ENCODE results near the gene TGFBR3L. TPM values are rescaled to one million over a fixed set of nuclear protein-coding genes. Genes with fewer than 3 reads are reported as not detected.

Gene TGFBR3L
- total and polyA plus RNA-seq, 2 of the 13 experiments (the other 11 are each of a cell fraction or from before 2014, with no cell fraction given): 0.20 to 1.0 TPM

- TF ChIP-seq CREM (IDR thresholded peaks at IDR 0.05): 0 out of 2 replicates have a peak, but pooled peaks have one; percentile 3
- TF ChIP-seq CREM (CRISPR knock-in tag; IDR thresholded peaks at IDR 0.05): no peak
- peak; percentile 95 for TF ChIP-seq MXD4 (CRISPR knock-in tag; IDR thresholded peaks at IDR 0.05)
- TF ChIP-seq ZNF12 (CRISPR knock-in tag; IDR thresholded peaks at IDR 0.05): no peak
- TF ChIP-seq POLR2G (IDR thresholded peaks at IDR 0.05; ENCODE audit: low read depth, low read length): peak; percentile 97
- TF ChIP-seq, protein P1, sequence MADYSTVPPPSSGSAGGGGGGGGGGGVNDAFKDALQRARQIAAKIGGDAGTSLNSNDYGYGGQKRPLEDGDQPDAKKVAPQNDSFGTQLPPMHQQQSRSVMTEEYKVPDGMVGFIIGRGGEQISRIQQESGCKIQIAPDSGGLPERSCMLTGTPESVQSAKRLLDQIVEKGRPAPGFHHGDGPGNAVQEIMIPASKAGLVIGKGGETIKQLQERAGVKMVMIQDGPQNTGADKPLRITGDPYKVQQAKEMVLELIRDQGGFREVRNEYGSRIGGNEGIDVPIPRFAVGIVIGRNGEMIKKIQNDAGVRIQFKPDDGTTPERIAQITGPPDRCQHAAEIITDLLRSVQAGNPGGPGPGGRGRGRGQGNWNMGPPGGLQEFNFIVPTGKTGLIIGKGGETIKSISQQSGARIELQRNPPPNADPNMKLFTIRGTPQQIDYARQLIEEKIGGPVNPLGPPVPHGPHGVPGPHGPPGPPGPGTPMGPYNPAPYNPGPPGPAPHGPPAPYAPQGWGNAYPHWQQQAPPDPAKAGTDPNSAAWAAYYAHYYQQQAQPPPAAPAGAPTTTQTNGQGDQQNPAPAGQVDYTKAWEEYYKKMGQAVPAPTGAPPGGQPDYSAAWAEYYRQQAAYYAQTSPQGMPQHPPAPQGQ (CRISPR knock-in tag; IDR thresholded peaks at IDR 0.05; ENCODE audit: borderline replicate concordance): no peak
- TF ChIP-seq NBN (conservative IDR thresholded peaks at IDR 0.05): no peak
- no peak for TF ChIP-seq MAZ (IDR thresholded peaks at IDR 0.05; ENCODE audit: borderline replicate concordance, low read depth, low read length)
- peak; percentile 64; the same call in 1 of the 2 replicates for TF ChIP-seq MAZ (CRISPR knock-in tag; IDR thresholded peaks at IDR 0.05; ENCODE audit: low read depth)
- peak; percentile 89 for TF ChIP-seq RXRA (CRISPR knock-in tag; IDR thresholded peaks at IDR 0.05)
- no peak for TF ChIP-seq TGIF2 (CRISPR knock-in tag; IDR thresholded peaks at IDR 0.05)
- TF ChIP-seq ZIK1 (CRISPR knock-in tag; IDR thresholded peaks at IDR 0.05; ENCODE audit: borderline replicate concordance, low read depth): peak; percentile 74; the same call in 1 of the 2 replicates
- no peak for TF ChIP-seq CAMTA2 (CRISPR knock-in tag; IDR thresholded peaks at IDR 0.05; ENCODE audit: borderline replicate concordance)
- TF ChIP-seq ZNF343 (CRISPR knock-in tag; IDR thresholded peaks at IDR 0.05): no peak
- peak; percentile 93 for TF ChIP-seq ZNF281 (CRISPR knock-in tag; IDR thresholded peaks at IDR 0.05; ENCODE audit: borderline replicate concordance)
- TF ChIP-seq ZNF260 (CRISPR knock-in tag; IDR thresholded peaks at IDR 0.05; ENCODE audit: borderline replicate concordance, low read depth): no peak
- TF ChIP-seq ZFP82 (CRISPR knock-in tag; IDR thresholded peaks at IDR 0.05; ENCODE audit: borderline replicate concordance): no peak
- peak; percentile 84; the same call in 1 of the 2 replicates for TF ChIP-seq ZNF224 (CRISPR knock-in tag; IDR thresholded peaks at IDR 0.05)
- peak; percentile 94 for TF ChIP-seq AGO2 (optimal IDR thresholded peaks at IDR 0.05; ENCODE audit: low read depth, low read length)
- peak; percentile 72; the same call in 1 of the 2 replicates for TF ChIP-seq AKAP8 (CRISPR knock-in tag; IDR thresholded peaks at IDR 0.05)
- no peak for TF ChIP-seq MAFK (conservative IDR thresholded peaks at IDR 0.05 in 1 of 2, IDR thresholded peaks at IDR 0.05 in 1 of 2; ENCODE audit: low read length in 2 of 2)
- TF ChIP-seq ZNF839 (CRISPR knock-in tag; IDR thresholded peaks at IDR 0.05; ENCODE audit: borderline replicate concordance): no peak; the same call in 1 of the 2 replicates
- no peak for TF ChIP-seq MXD1 (CRISPR knock-in tag; IDR thresholded peaks at IDR 0.05)
- TF ChIP-seq ZKSCAN1 (IDR thresholded peaks at IDR 0.05; ENCODE audit: low read length): no peak
These were observed 11.2 kb upstream of the TGFBR3L start, which contains the start of gene MAP2K7 (continued) for GRCh38 chr19:7903244-7904073.

Measured in HepG2 (cell line).